HG02610 (cell line): Measurements from ENCODE around the gene OR2A5.
"Not testable (repeated sequence)": the region's sequence is repeated elsewhere in the genome, so short reads cannot be mapped to it uniquely, and the experiment has no call there.

Experiments used
- ATAC-seq: cut with Tn5 transposase; IDR thresholded peaks from one replicate; pipeline ENCODE4 v1.9.1; 2021; ENCODE audit warnings: mild to moderate bottlenecking, moderate library complexity; ENCODE audit not compliant: unreplicated experiment

OR2A5 gene

DNA sequence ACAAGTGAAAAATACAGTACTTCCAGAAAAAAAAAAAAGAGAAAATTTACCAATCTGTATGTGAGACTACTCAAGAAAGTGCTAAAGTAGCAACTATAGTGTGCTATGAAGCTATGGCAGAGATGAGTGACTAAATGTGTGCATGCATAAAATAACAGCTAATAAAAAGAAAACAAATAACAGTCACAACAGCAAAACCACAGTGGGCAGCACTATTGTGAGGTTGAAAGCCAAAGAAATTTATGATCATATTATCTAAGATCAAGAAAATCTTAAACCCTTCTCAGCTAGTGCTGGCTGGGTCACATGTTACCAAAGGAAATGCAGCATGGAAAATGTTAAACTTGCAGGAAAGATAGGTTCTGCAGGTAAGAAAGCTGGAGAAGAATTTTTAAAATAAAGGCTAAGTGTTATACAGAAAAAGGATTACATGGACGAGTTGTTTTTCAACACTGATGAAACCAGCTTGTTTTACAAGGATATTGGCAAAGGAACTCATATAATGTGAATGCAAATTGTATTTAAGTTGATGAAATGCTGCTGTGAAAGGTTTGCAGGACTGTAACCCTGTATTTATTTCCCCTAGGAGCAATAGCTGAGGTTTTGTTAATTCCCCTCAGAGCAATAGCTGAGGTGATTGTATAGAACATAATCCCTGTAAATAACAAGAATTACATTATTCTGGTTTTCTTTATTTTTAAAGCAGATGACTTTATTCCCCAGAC, 15.6 kb upstream of the OR2A5 start:
- ATAC-seq, result no peak

DNA sequence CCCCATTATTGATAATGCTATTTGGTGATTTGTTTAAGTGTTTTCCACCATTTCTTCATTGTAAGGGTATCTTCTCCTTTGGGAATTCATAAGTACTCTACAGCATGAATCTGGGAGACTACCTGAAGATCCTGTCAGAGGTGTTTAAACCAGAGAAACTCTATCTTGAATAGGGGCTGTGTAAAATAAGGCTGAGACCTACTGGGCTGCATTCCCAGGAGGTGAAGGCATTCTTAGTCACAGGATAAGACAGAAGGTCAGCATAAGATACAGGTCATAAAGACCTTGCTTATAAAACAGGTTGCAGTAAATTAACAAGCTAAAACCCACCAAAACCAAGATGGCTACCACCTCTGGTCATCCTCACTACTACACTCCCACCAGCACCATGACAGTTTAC, 13.4 kb upstream of the OR2A5 start:
- ATAC-seq, result no peak

DNA sequence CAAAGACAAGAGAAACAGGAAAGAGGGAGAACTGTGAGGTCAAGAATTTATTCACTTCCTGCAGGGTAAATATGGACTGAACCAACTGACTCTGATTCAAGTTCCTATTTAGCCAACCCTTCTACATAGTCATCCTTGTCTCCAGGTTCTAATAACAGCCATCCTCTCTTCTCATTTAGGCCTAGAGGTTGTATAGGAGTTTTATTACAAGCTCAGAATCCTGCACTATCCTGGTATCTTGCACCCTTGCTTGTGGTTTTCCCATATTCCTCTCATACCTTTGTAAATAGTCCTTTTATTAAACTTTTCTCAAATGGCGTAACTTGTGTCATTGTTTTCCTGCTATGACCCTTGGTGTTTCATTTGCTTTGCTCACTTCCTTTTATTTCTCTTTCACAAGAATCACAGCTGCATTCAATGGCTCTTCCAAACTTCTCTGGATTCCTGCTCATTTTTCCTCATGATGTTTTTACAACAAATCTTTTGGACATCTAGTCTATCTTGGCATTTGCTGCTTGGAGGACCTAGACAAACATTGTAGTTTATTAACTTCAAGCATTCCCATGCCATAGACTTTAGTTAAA, 12.4 kb upstream of the OR2A5 start:
- no peak for ATAC-seq

DNA sequence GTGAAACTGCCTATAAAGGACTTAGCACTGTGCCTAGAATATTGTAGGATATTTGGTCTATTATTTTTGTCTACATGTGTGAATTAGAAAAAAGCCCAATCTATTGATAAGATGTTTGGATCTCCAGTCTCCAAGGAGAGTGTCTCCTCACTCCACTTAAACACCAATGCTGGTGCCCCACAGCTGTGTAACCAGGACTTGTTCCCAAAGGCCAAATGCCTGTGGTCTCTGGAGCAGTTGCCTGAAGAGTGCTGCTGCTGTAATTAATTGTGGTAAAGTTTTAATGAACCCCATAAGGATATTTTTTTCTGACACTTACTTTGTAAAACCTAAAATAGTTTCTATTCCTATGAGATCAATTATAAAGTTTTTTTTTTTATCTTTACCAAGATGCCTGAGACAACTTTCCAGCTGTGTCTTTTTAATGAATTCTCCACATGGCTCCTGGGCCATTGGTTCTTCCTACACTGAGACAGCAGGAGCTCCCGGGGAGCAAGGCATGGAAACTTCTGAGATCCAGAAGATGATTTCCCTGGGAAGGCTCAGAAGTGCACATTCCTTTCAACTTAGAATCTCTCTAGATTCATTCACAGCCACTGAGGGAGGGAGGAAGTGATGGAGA, 11.2 kb upstream of the OR2A5 start:
- no peak for ATAC-seq

DNA sequence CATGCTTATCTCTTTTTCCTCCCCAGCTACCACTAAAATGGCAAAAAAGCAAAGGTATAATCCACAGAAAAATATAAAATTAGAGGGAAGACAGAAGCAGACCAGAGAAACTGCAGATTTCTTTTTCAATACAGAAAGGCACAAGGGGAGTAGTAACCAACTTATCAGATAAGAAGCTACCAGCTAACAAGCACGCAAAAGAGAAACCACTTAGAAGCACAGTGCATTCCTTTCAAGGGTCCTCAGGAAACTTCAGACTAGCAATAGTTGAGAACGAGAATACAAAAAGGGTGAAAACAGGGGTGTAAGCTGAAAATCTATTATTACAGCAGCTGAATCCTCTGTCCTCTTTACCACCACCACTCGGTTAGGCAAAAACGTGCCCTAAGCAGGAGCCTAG, 9.9 kb upstream of the OR2A5 start:
- no peak for ATAC-seq

DNA sequence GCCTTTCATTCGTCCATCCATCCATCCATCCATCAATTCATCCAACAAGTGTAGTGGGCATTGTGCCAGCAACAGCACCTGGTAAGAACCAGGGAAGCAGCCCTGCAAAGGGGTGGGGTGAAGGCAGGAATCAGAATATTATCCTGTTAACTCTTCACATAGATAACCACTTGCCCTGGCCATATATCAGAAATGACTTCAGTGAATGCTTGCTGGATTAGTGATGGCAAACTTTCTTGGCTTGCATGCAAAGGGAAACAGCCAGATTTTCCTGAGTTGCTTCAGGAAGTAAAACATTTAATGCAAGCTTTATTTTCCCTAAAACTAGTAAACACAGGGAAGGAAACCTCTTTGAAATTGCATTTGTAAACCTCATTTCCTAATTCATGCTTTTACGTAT, 743 bp downstream of the OR2A5 start:
- no peak for ATAC-seq

DNA sequence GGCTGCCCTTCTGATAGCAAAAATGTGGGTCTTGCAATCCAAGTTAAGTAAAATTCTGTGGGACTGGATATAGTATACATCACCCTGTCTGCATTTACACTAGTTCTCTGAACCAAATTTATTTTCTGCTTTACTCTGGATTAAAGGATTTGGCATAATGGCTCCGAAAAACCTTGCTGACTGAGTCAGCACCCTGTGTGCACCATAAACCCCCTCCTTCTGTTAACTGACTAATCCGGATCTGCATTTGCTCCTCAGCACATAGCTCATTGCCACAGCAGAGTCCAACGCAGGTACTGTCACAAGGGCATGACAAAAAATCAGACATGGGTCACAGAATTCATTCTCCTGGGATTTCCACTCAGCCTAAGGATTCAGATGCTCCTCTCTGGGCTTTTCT, 1.3 kb downstream of the OR2A5 start:
- ATAC-seq, result no peak

DNA sequence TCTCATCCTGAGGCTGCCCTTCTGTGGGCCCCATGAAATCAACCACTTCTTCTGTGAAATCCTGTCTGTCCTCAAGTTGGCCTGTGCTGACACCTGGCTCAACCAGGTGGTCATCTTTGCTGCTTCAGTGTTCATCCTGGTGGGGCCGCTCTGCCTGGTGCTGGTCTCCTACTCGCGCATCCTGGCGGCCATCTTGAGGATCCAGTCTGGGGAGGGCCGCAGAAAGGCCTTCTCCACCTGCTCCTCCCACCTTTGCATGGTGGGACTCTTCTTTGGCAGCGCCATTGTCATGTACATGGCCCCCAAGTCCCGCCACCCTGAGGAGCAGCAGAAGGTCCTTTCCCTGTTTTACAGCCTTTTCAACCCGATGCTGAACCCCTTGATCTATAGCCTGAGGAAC, 2.1 kb downstream of the OR2A5 start:
- ATAC-seq, result not testable (repeated sequence)

DNA sequence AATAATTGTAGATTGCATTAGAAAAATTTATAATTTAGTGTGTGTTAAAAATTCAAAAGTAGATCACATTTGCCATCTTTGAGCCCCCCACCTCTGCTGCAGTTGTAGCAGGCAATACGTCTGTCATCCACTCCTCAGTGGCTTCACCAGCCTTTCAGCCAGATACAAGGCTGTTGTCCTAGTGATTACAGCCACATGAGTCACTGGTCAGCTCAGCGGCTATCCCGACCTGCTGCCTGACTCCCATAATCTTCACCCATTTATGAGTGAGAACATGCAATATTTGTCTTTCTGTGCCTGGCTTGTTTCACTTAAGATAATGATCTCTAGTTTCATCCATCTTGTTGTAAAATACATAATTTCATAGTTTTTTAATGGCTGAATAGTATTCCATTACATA, 9.2 kb downstream of the OR2A5 start:
- ATAC-seq, result no peak

DNA sequence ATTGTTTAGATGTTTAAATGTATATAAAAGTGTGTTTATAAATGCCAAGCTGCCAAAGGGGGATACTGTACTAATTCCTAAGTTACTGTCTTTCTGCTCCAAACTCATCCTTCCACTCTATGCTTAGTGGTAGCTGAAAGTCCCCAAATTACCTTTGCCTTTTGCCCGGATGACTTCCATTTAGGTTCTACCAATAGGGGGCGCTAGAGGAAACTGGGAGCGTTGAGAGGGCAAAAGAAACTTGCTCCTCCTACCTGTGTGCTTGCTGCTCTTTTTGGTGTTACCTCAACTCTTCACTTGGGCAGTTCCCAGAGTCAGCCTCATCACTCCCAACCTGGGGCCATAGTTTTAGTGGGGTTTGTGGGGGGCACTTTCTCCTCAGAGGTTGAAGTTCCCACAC, 15.0 kb downstream of the OR2A5 start:
- ATAC-seq, result no peak

DNA sequence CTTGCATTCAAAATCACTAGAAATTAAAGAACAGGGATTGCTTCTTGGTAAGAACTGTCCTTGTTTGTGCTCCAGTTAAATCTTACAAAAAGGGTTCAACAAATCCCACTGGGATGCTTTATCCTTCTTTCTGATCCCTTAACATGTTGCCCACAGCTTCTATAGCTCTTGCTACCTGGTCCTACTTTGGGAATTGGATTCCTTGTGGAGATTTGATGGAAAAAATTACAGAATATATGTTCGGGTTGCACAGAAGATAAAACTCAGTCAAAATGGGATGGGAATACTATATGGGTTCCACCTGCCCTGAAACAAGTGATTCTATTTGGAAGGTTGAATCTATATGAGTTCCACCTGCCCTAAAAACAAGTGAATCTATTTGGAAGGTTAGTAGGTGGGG, 20.8 kb downstream of the OR2A5 start, which contains the start of gene OR2A25:
Gene OR2A25 (plus strand): TSS at position 301 of the 400 bp plus-strand sequence. CDS start 4,409 bp downstream, outside the sequence.
- no peak for ATAC-seq

DNA sequence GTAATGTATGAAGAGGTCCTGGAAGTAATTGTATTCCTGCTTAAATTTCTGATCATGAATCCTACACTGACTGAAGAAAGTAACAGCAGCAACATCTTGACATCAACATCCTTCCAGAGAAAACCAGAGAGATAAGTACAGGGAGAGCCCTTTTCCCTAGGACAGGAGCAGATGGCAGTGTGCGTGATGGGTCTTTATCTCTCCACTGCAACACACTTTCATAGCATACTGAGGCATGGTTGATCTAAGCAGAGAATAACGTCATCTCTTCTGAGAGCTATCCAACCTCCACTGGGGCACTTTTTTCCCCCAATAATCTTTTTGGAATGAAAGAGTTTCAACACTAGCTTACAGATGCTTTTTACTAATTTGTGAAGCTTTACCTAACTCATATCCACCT, 21.2 kb downstream of the OR2A5 start:
- ATAC-seq, result no peak

DNA sequence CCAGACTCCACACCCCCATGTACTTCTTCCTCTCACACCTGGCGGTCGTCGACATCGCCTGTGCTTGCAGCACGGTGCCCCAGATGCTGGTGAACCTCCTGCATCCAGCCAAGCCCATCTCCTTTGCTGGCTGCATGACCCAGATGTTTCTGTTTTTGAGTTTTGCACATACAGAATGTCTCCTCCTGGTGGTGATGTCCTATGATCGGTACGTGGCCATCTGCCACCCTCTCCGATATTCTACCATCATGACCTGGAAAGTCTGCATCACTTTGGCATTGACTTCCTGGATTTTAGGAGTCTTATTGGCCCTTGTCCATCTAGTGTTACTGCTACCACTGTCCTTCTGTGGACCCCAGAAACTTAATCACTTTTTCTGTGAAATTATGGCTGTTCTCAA, 25.6 kb downstream of the OR2A5 start:
- no peak for ATAC-seq

DNA sequence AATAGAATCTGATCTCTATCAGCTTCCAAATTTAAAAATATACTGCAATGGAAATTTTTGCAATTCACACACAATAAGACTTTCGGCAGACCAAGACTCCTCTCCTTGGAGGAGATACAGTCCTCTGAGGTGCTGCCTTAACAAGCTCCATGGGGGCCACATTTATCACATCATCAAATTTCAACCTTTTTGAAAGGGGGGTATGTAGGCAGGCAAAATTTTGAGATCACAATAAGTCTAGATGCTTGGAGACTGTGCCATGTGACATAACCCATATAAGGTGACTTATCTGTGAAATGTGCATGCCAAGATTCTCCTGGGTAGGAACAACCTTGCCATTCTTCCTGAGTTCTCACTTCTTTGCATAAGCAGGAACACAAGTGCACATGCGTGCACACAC, 37.2 kb downstream of the OR2A5 start, which contains the start of gene OR2A12:
Gene OR2A12 (plus strand): TSS at position 301 of the 400 bp plus-strand sequence. CDS start 8,830 bp downstream, outside the sequence.
- no peak for ATAC-seq

DNA sequence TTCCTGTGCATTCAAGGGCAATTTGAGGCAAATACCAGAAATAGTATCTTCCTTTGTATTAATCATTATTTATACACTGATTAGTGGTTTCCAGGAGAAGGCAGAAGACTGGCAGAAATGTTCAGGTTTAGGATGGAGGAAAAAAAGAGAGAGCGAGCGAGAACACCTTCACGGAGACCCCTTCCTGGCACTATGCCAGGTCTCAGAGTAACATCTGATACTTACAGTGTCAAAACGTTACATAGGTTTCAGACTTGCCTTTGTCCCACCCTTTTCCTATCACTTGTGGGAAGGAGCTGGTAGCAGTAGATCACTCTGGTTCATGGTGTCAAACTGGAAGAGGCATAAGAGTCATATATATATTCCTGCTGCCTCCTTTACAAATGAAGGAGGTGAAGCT, 38.0 kb downstream of the OR2A5 start:
- ATAC-seq, result no peak

DNA sequence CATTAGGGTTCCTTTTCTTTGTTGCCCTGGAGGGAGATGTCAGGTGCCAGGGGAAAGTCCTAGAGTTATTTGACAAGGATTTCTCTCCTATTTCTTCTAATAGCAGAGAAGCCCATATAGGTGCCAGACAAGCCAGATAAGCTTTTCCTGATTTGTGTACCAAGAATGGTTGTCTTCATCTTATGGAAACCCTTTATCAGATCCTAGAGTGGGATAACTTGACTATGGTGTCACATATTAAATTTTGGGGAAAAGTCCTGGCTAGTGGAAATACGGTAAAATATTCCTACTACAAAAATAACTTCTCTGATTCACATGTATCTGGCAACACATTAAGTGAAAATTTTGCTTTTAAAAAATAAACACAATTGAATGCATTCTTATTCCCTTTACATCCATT, 38.5 kb downstream of the OR2A5 start:
- ATAC-seq, result no peak

DNA sequence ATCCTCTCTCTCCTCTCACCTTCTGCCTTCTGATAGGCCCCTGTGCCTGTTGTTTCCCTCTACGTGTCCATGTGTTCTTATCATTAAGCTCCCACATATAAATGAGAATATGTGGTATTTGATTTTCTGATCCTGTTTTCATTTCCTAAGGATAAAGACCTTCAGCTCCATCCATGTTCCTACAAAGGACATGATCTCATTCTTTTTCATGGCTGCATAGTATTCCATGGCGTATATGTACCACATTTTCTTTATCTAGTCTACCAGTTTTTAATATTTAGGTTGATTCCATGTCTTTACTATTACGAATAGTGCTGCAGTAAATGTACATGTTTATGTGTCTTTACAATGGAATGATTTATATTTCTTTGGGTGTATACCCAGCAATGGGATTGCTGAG, 41.9 kb downstream of the OR2A5 start:
- no peak for ATAC-seq

DNA sequence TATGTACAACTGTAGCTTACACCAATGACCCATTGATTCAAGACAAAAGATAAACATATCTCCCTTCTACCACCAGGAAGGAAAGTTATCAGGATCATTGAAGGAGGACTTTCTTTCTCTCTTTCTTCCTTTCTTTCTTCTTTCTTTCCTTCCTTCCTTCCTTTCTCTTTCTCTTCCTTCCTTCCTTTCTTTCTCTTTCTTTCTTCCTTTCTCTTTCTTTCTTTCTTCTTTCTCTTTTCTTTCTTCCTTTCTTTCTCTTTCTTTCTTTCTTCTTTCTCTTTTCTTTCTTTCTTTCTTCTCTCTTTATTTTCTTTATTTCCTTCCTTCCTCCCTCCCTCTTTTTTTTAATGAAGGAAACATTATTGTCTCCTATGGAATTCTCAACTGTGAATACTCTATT, 50.0 kb downstream of the OR2A5 start:
- no peak for ATAC-seq

DNA sequence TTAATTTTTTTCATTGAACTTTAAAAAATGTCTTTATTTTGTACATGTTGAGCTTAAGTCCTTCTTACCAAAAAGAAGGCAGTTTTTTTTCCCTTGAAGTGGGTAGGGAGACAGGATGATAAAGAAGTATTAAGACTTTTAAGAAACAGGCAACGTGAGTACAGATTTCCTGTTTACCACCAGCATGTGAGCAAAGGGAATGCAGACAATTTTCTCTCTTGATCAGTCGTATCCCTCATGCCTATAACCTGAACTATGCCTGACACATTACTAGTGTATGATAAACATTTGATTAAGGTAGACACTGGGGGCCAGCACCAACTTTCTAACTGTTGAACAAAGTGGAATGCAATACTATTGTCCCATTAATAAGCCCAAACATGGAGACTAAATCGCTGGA, 51.9 kb downstream of the OR2A5 start:
- ATAC-seq, result no peak

DNA sequence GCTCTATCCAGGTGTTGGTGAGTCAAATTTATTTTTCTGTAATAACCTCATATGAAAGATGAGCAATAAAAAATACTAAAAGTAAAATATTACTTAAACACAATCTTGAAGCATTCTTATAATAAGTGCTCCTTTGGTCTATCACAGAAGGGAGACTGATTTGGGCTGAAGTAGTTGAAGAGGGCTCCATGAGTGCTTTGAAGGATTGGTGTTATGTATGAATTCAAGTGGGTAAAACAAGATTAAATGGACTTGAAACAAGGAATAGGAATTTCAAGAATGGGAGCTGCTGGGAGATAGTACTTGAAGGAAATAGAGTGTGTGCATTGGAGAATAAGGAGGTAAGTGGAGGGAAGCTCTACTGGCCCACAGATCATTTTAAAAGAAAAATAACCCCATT, 53.3 kb downstream of the OR2A5 start:
- no peak for ATAC-seq

DNA sequence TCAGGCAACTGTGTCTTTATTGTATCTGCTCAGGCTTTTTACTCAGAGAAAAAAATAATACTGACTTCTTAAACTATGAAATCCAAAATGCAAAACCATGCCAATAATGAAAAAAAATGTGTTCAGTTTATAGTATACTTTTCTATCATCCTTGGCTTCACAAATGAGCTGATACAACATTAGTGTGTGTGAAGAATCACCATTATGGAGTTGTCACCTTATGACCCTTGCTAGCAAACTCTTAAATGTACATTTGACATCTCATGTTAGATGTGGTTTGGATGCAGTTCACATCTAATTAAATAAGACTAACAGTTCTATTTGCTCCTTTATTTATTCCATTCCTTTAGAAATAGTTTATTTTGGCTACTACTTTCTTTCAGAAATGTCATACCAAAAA, 56.5 kb downstream of the OR2A5 start:
- no peak for ATAC-seq
